ENCODE data around the gene ACYP2.
"Not testable (repeated sequence)": the region's sequence is repeated elsewhere in the genome, so short reads cannot be mapped to it uniquely, and the experiment has no call there.

Gene ACYP2

GRCh38 chr2:54086157-54086556, 29.3 kb upstream of the ACYP2 start:
- no peak for DNase-seq (ENCODE audit: extremely low read depth, low read depth)
- TF ChIP-seq, protein P1, sequence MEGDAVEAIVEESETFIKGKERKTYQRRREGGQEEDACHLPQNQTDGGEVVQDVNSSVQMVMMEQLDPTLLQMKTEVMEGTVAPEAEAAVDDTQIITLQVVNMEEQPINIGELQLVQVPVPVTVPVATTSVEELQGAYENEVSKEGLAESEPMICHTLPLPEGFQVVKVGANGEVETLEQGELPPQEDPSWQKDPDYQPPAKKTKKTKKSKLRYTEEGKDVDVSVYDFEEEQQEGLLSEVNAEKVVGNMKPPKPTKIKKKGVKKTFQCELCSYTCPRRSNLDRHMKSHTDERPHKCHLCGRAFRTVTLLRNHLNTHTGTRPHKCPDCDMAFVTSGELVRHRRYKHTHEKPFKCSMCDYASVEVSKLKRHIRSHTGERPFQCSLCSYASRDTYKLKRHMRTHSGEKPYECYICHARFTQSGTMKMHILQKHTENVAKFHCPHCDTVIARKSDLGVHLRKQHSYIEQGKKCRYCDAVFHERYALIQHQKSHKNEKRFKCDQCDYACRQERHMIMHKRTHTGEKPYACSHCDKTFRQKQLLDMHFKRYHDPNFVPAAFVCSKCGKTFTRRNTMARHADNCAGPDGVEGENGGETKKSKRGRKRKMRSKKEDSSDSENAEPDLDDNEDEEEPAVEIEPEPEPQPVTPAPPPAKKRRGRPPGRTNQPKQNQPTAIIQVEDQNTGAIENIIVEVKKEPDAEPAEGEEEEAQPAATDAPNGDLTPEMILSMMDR (IDR thresholded peaks at IDR 0.05; ENCODE audit: low read depth, low read length) = no peak

- no peak for DNase-seq (ENCODE audit: extremely low read depth, low read depth)
Measured at GRCh38 chr2:54088191-54088634, 27.2 kb upstream of the ACYP2 start.

DNA sequence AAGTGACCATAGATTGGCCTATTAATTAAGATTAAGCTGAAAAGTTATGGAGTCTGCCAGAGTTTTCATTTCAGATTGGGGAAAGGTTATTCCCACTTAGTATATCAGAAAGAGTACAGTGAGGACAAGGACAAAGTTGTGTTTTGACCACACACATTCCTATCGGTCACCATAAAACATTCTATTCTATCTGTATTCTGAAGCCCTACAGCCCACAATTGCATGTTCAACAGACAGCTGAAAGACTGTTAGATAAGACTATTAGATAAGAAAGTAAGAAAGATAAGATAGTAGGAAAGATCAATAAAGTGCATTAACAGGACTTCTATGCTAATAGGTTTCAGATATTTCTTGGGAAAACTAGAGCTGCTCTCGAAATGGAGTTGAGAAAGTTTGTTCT, 26.7 kb upstream of the ACYP2 start:
- no peak for DNase-seq (ENCODE audit: extremely low read depth, low read depth)
- TF ChIP-seq, protein P1 (IDR thresholded peaks at IDR 0.05; ENCODE audit: low read depth, low read length) = no peak

More at GRCh38 chr2:54088191-54088634, 27.2 kb upstream of the ACYP2 start:
- TF ChIP-seq, protein P1 (IDR thresholded peaks at IDR 0.05; ENCODE audit: low read depth, low read length) = no peak

GRCh38 chr2:54090521-54091117, 24.8 kb upstream of the ACYP2 start:
- no peak for DNase-seq (ENCODE audit: extremely low read depth, low read depth)
- TF ChIP-seq, protein P1 (IDR thresholded peaks at IDR 0.05; ENCODE audit: low read depth, low read length) = no peak

GRCh38 chr2:54092940-54093339, 22.5 kb upstream of the ACYP2 start:
- TF ChIP-seq, protein P1 (IDR thresholded peaks at IDR 0.05; ENCODE audit: low read depth, low read length) = no peak
- no peak for DNase-seq (ENCODE audit: extremely low read depth, low read depth)

DNA sequence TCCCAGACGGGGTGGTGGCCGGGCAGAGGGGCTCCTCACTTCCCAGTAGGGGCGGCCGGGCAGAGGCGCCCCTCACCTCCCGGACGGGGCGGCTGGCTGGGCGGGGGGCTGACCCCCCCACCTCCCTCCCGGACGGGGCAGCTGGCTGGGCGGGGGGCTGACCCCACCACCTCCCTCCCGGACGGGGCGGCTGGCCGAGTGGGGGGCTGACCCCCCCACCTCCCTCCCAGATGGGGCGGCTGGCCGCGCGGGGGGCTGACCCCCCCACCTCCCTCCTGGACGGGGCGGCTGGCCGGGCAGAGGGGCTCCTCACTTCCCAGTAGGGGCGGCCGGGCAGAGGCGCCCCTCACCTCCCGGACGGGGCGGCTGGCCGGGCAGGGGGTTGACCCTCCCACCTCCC, 20.0 kb upstream of the ACYP2 start:
- DNase-seq (ENCODE audit: extremely low read depth, low read depth) = not testable (repeated sequence)

DNA sequence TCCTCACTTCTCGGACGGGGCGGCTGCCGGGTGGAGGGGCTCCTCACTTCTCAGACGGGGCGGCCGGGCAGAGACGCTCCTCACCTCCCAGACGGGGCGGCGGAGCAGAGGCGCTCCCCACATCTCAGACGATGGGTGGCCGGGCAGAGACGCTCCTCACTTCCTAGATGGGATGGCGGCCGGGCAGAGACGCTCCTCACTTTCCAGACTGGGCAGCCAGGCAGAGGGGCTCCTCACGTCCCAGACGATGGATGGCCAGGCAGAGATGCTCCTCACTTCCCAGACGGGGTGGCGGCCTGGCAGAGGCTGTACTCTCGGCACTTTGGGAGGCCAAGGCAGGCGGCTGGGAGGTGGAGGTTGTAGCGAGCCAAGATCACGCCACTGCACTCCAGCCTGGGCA, 19.3 kb upstream of the ACYP2 start:
- not testable (repeated sequence) for DNase-seq (ENCODE audit: extremely low read depth, low read depth)

DNA sequence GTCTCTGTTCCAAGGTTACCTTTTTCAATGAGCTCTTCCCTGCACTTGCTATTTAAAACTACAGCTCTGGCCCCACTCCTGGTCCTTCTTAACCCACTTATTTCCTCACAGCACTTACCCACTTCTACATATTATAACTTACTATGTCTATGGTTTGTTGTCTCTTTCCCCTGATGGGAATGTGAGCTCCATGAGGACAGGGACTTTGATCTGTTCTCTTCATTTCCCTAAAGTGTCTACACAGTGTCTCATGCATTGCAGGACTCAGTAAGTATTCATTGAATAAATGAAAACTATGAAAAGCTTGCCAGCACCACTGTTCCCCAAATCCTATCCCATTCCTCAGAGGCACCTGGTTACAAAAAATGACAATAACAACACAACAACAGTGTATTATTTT, 18.3 kb upstream of the ACYP2 start:
- TF ChIP-seq, protein P1 (IDR thresholded peaks at IDR 0.05; ENCODE audit: low read depth, low read length) = no peak
- DNase-seq (ENCODE audit: extremely low read depth, low read depth) = no peak

Measured in AG09319 (cell line).